ENCODE data around the gene GAS2L3. TPM values are rescaled to one million over a fixed set of nuclear protein-coding genes. Genes with fewer than 3 reads are reported as not detected.
"Not testable (repeated sequence)": the region's sequence is repeated elsewhere in the genome, so short reads cannot be mapped to it uniquely, and the experiment has no call there.

The GAS2L3 gene
- total RNA-seq, 1 experiment from 2014 or later: 31.9 TPM

GRCh38 chr12:100557357-100557756, 16.1 kb upstream of the GAS2L3 start:
- ChIA-PET CTCF (no interaction called here), POLR2A (ENCODE audit: unreplicated experiment) (no interaction called here)
- no peaks in the 10 kb centered on the region for H4K20me1 ChIP-seq (ENCODE audit: insufficient read depth)
- TF ChIP-seq EZH2 (IDR thresholded peaks at IDR 0.05; ENCODE audit: low read depth) (no peak), CTCF (conservative IDR thresholded peaks at IDR 0.05) (no peak)
- peaks cover 10% of the 10 kb centered on the region; the same call in 1 of the 2 replicates for H3K27me3 ChIP-seq (ENCODE audit: insufficient read depth, low read depth)
- H3K4me3 ChIP-seq: no peak overlapping the region
- BruUV-seq (replicated peaks): no TSS peak
- H3F3A ChIP-seq (ENCODE audit: insufficient read depth, low read depth): no peaks in the 10 kb centered on the region
- H2AFZ ChIP-seq: no peak overlapping the region
- H3K27ac ChIP-seq: no peak overlapping the region
- no peaks in the 10 kb centered on the region for H3K79me2 ChIP-seq (ENCODE audit: low read depth)
- DNase-seq: no peak
- H3K4me1 ChIP-seq (replicated peaks; ENCODE audit: insufficient read depth): no peaks in the 10 kb centered on the region
- H3K9me2 ChIP-seq (ENCODE audit: insufficient read depth): no peaks in the 10 kb centered on the region
- intact Hi-C loops (cut with micrococcal nuclease; ENCODE audit: unreplicated experiment): loop anchor here (10.0 kb wide), 1 partner anchor 743 kb away; no protein-coding TSS in a partner anchor
- H3K4me2 ChIP-seq: no peak overlapping the region
- H3K36me3 ChIP-seq (ENCODE audit: low read depth): no peaks in the 10 kb centered on the region
- H3K9me3 ChIP-seq (ENCODE audit: insufficient read depth, low read depth): no peaks in the 10 kb centered on the region

GRCh38 chr12:100559261-100559660, 14.2 kb upstream of the GAS2L3 start:
- H3K4me2 ChIP-seq; H3K27ac ChIP-seq; H3K4me3 ChIP-seq; H4K20me1 ChIP-seq (ENCODE audit: insufficient read depth); H3K4me1 ChIP-seq (replicated peaks; ENCODE audit: insufficient read depth); H3K36me3 ChIP-seq (ENCODE audit: low read depth); H3K9me3 ChIP-seq (ENCODE audit: insufficient read depth, low read depth); H2AFZ ChIP-seq; DNase-seq; H3K79me2 ChIP-seq (ENCODE audit: low read depth); POLR2A ChIA-PET (ENCODE audit: unreplicated experiment); BruUV-seq (replicated peaks); H3F3A ChIP-seq (ENCODE audit: insufficient read depth, low read depth); H3K9me2 ChIP-seq (ENCODE audit: insufficient read depth); CTCF ChIA-PET: not testable (repeated sequence)
- intact Hi-C loops (cut with micrococcal nuclease; ENCODE audit: unreplicated experiment): loop anchor here (10.0 kb wide), 1 partner anchor 744 kb away; no protein-coding TSS in a partner anchor
- peaks cover 23% of the 10 kb centered on the region; the same call in 1 of the 2 replicates for H3K27me3 ChIP-seq (ENCODE audit: insufficient read depth, low read depth)

- Histone ChIP-seq H3K9me3 (ENCODE audit: insufficient read depth, low read depth) (no peaks in the 10 kb centered on the region), H3K9me2 (ENCODE audit: insufficient read depth) (no peaks in the 10 kb centered on the region), H3K27me3 (ENCODE audit: insufficient read depth, low read depth) (peaks cover 22% of the 10 kb centered on the region; the same call in 1 of the 2 replicates), H3K4me1 (replicated peaks; ENCODE audit: insufficient read depth) (no peaks in the 10 kb centered on the region), H3K4me3 (no peak overlapping the region), H4K20me1 (ENCODE audit: insufficient read depth) (no peaks in the 10 kb centered on the region), H3K4me2 (no peak overlapping the region), H3K36me3 (ENCODE audit: low read depth) (no peaks in the 10 kb centered on the region), H3K79me2 (ENCODE audit: low read depth) (no peaks in the 10 kb centered on the region), H3F3A (ENCODE audit: insufficient read depth, low read depth) (no peaks in the 10 kb centered on the region), H3K27ac (no peak overlapping the region), H2AFZ (no peak overlapping the region)
- DNase-seq: no peak
- intact Hi-C loops (cut with micrococcal nuclease; ENCODE audit: unreplicated experiment): no loop called here
- BruUV-seq (replicated peaks): no TSS peak
- CTCF ChIA-PET: no interaction called here
- POLR2A ChIA-PET (ENCODE audit: unreplicated experiment): no interaction called here
- TF ChIP-seq EZH2 (IDR thresholded peaks at IDR 0.05; ENCODE audit: low read depth): no peak
- no peak for TF ChIP-seq CTCF (conservative IDR thresholded peaks at IDR 0.05)
Observed at GRCh38 chr12:100564090-100564489, 9.4 kb upstream of the GAS2L3 start.

GRCh38 chr12:100564905-100565467, 8.5 kb upstream of the GAS2L3 start:
- Histone ChIP-seq H3K9me3 (ENCODE audit: insufficient read depth, low read depth) (no peaks in the 10 kb centered on the region), H2AFZ (no peak overlapping the region), H3K27ac (no peak overlapping the region), H3K4me1 (replicated peaks; ENCODE audit: insufficient read depth) (no peaks in the 10 kb centered on the region), H3K27me3 (ENCODE audit: insufficient read depth, low read depth) (peaks cover 22% of the 10 kb centered on the region; the same call in 1 of the 2 replicates), H3K9me2 (ENCODE audit: insufficient read depth) (no peaks in the 10 kb centered on the region), H3K4me3 (no peak overlapping the region), H3K79me2 (ENCODE audit: low read depth) (no peaks in the 10 kb centered on the region), H3K36me3 (ENCODE audit: low read depth) (no peaks in the 10 kb centered on the region), H3F3A (ENCODE audit: insufficient read depth, low read depth) (no peaks in the 10 kb centered on the region), H4K20me1 (ENCODE audit: insufficient read depth) (no peaks in the 10 kb centered on the region), H3K4me2 (no peak overlapping the region)
- no peak for TF ChIP-seq CTCF (conservative IDR thresholded peaks at IDR 0.05)
- TF ChIP-seq EZH2 (IDR thresholded peaks at IDR 0.05; ENCODE audit: low read depth): no peak
- CTCF ChIA-PET: no interaction called here
- intact Hi-C loops (cut with micrococcal nuclease; ENCODE audit: unreplicated experiment): no loop called here
- POLR2A ChIA-PET (ENCODE audit: unreplicated experiment): no interaction called here
- BruUV-seq (replicated peaks): no TSS peak
- no peak for DNase-seq
